ENCODE data around the gene IFNA8.

The IFNA8 gene

DNA sequence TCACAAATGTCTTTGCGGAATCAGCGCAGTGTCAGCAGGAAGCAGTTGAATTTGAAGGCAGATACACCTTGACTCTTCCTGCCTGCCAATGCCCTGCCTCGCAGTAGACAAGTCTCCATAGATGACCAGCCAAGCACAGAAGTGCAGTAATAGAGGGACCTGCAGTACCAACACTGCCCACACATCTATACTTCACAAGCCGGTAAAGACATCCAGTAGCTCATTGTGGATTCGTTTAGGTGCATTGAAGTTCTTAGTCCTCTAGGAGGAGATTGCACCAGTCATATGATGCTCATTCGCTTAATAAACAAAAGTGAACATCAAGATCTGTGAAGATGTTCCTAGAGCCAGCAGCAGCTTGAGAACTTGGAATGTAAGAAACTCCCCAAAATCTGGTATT, 16.6 kb upstream of the IFNA8 start (continued):
- TF ChIP-seq, protein P1, sequence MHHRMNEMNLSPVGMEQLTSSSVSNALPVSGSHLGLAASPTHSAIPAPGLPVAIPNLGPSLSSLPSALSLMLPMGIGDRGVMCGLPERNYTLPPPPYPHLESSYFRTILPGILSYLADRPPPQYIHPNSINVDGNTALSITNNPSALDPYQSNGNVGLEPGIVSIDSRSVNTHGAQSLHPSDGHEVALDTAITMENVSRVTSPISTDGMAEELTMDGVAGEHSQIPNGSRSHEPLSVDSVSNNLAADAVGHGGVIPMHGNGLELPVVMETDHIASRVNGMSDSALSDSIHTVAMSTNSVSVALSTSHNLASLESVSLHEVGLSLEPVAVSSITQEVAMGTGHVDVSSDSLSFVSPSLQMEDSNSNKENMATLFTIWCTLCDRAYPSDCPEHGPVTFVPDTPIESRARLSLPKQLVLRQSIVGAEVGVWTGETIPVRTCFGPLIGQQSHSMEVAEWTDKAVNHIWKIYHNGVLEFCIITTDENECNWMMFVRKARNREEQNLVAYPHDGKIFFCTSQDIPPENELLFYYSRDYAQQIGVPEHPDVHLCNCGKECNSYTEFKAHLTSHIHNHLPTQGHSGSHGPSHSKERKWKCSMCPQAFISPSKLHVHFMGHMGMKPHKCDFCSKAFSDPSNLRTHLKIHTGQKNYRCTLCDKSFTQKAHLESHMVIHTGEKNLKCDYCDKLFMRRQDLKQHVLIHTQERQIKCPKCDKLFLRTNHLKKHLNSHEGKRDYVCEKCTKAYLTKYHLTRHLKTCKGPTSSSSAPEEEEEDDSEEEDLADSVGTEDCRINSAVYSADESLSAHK (tag by site-specific recombination; IDR thresholded peaks at IDR 0.05) = no peak
- no peak for TF ChIP-seq ZNF792 (tag by site-specific recombination; IDR thresholded peaks at IDR 0.05)

DNA sequence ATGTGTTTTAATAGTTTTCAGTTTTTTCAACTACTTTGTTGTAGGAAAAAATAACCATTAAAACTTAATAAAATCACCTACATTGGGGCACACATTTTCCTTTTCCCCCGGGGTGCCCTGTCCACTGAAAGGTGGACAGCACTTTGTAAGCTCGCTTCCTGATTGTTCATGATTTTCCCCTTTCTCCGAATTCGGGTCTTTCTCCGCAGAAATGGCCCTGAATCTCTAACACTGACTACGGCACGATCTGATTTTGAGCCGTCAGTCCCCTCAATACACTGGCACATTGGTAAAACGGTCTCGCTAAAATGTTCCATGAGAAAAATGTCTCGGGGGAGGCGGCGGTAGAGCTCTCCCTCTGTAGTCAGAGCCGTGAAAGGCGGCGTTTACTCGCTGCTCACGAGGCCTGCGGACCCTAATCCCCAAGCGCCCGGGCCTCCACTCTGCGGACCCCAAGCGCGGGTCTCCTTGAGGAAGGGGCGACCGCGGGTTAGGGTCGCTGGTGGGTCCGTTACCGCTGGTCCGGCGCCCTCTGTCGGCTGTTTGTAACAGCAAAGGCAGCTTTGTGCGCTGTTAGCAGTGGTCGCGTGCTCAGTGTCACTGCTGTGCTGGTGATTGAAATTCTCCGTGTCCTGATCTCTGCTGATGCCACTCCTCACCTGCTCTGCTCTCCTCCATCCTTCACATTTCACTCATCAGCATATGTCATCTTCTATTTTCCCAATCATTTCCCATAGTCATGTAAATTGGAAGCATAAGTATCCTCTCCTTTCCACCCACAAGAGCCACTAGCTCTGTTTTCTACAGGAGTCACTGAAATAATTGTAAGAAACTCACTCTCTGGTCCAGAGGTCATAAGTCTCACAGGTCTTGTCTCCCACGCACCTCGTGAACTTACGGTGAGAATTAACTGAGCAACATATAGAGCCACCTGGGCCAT, 12.9 kb upstream of the IFNA8 start:
- Histone ChIP-seq H3K4me1 (ENCODE audit: control insufficient read depth, insufficient read depth, low read length) (no peaks in the 10 kb centered on the region), H3K27ac (ENCODE audit: extremely low read depth, low read depth, low read length) (no peak overlapping the region), H3K4me3 (ENCODE audit: low read depth, low read length) (peak overlapping the region; percentile 68), H3K36me3 (ENCODE audit: control insufficient read depth in 2 of 2, insufficient read depth in 1 of 2, low read length in 2 of 2) (no peaks in the 10 kb centered on the region), H3K9me3 (ENCODE audit: control insufficient read depth, insufficient read depth, low read depth, low read length) (no peaks in the 10 kb centered on the region)
- CTCF ChIA-PET = interaction anchor here (0.6 to 3.4 kb wide), 45 partner anchors 8 to 1028 kb away, joined by 3 to 33 read pairs (median 4); partner anchors contain the start of genes IFNA8 and KLHL9
- POLR2A ChIA-PET = interaction anchor here (0.5 to 1.0 kb wide), 3 partner anchors 60 to 142 kb away, joined by 3 read pairs; no protein-coding TSS in a partner anchor
- no peak for TF ChIP-seq ZNF302 (tag by site-specific recombination; IDR thresholded peaks at IDR 0.05; ENCODE audit: low read depth)
- TF ChIP-seq BCL11A (tag by site-specific recombination; IDR thresholded peaks at IDR 0.05; ENCODE audit: low read depth) = no peak
- TF ChIP-seq, protein P2, sequence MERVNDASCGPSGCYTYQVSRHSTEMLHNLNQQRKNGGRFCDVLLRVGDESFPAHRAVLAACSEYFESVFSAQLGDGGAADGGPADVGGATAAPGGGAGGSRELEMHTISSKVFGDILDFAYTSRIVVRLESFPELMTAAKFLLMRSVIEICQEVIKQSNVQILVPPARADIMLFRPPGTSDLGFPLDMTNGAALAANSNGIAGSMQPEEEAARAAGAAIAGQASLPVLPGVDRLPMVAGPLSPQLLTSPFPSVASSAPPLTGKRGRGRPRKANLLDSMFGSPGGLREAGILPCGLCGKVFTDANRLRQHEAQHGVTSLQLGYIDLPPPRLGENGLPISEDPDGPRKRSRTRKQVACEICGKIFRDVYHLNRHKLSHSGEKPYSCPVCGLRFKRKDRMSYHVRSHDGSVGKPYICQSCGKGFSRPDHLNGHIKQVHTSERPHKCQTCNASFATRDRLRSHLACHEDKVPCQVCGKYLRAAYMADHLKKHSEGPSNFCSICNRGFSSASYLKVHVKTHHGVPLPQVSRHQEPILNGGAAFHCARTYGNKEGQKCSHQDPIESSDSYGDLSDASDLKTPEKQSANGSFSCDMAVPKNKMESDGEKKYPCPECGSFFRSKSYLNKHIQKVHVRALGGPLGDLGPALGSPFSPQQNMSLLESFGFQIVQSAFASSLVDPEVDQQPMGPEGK (tag by site-specific recombination; IDR thresholded peaks at IDR 0.05) = 0 out of 2 replicates have a peak, but pooled peaks have one; percentile 15
- peak; percentile 92 for TF ChIP-seq ZNF121 (tag by site-specific recombination; IDR thresholded peaks at IDR 0.05)
- no peak for TF ChIP-seq KLF9 (tag by site-specific recombination; IDR thresholded peaks at IDR 0.05; ENCODE audit: low read depth)
- TF ChIP-seq ZFP41 (tag by site-specific recombination; IDR thresholded peaks at IDR 0.05; ENCODE audit: borderline replicate concordance) = no peak
- TF ChIP-seq ZNF223 (tag by site-specific recombination; IDR thresholded peaks at IDR 0.05) = no peak
- peak; percentile 62; the same call in 1 of the 2 replicates for TF ChIP-seq TRIM28 (IDR thresholded peaks at IDR 0.05; ENCODE audit: borderline replicate concordance, low read length)
- TF ChIP-seq ZNF248 (tag by site-specific recombination; IDR thresholded peaks at IDR 0.05) = no peak
- TF ChIP-seq ZNF501 (tag by site-specific recombination; IDR thresholded peaks at IDR 0.05) = 0 out of 2 replicates have a peak, but pooled peaks have one; percentile 29
- TF ChIP-seq ZNF132 (tag by site-specific recombination; IDR thresholded peaks at IDR 0.05; ENCODE audit: borderline replicate concordance) = no peak
- TF ChIP-seq KLF8 (tag by site-specific recombination; IDR thresholded peaks at IDR 0.05) = no peak
- TF ChIP-seq ZFP69B (tag by site-specific recombination; IDR thresholded peaks at IDR 0.05) = peak; percentile 68; the same call in 1 of the 2 replicates
- TF ChIP-seq, protein P3, sequence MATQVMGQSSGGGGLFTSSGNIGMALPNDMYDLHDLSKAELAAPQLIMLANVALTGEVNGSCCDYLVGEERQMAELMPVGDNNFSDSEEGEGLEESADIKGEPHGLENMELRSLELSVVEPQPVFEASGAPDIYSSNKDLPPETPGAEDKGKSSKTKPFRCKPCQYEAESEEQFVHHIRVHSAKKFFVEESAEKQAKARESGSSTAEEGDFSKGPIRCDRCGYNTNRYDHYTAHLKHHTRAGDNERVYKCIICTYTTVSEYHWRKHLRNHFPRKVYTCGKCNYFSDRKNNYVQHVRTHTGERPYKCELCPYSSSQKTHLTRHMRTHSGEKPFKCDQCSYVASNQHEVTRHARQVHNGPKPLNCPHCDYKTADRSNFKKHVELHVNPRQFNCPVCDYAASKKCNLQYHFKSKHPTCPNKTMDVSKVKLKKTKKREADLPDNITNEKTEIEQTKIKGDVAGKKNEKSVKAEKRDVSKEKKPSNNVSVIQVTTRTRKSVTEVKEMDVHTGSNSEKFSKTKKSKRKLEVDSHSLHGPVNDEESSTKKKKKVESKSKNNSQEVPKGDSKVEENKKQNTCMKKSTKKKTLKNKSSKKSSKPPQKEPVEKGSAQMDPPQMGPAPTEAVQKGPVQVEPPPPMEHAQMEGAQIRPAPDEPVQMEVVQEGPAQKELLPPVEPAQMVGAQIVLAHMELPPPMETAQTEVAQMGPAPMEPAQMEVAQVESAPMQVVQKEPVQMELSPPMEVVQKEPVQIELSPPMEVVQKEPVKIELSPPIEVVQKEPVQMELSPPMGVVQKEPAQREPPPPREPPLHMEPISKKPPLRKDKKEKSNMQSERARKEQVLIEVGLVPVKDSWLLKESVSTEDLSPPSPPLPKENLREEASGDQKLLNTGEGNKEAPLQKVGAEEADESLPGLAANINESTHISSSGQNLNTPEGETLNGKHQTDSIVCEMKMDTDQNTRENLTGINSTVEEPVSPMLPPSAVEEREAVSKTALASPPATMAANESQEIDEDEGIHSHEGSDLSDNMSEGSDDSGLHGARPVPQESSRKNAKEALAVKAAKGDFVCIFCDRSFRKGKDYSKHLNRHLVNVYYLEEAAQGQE (tag by site-specific recombination; IDR thresholded peaks at IDR 0.05) = no peak
- TF ChIP-seq, protein P4, sequence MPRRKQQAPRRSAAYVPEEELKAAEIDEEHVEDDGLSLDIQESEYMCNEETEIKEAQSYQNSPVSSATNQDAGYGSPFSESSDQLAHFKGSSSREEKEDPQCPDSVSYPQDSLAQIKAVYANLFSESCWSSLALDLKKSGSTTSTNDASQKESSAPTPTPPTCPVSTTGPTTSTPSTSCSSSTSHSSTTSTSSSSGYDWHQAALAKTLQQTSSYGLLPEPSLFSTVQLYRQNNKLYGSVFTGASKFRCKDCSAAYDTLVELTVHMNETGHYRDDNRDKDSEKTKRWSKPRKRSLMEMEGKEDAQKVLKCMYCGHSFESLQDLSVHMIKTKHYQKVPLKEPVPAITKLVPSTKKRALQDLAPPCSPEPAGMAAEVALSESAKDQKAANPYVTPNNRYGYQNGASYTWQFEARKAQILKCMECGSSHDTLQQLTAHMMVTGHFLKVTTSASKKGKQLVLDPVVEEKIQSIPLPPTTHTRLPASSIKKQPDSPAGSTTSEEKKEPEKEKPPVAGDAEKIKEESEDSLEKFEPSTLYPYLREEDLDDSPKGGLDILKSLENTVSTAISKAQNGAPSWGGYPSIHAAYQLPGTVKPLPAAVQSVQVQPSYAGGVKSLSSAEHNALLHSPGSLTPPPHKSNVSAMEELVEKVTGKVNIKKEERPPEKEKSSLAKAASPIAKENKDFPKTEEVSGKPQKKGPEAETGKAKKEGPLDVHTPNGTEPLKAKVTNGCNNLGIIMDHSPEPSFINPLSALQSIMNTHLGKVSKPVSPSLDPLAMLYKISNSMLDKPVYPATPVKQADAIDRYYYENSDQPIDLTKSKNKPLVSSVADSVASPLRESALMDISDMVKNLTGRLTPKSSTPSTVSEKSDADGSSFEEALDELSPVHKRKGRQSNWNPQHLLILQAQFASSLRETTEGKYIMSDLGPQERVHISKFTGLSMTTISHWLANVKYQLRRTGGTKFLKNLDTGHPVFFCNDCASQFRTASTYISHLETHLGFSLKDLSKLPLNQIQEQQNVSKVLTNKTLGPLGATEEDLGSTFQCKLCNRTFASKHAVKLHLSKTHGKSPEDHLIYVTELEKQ (tag by site-specific recombination; IDR thresholded peaks at IDR 0.05; ENCODE audit: borderline replicate concordance) = no peak
- TF ChIP-seq ZNF777 (tag by site-specific recombination; IDR thresholded peaks at IDR 0.05; ENCODE audit: borderline replicate concordance) = no peak
- TF ChIP-seq, protein P5, sequence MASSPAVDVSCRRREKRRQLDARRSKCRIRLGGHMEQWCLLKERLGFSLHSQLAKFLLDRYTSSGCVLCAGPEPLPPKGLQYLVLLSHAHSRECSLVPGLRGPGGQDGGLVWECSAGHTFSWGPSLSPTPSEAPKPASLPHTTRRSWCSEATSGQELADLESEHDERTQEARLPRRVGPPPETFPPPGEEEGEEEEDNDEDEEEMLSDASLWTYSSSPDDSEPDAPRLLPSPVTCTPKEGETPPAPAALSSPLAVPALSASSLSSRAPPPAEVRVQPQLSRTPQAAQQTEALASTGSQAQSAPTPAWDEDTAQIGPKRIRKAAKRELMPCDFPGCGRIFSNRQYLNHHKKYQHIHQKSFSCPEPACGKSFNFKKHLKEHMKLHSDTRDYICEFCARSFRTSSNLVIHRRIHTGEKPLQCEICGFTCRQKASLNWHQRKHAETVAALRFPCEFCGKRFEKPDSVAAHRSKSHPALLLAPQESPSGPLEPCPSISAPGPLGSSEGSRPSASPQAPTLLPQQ (tag by site-specific recombination; IDR thresholded peaks at IDR 0.05) = peak; percentile 72

Data from HEK293 (cell line).